Measurements from ENCODE around the gene SYCP2. TPM values are rescaled to one million over a fixed set of nuclear protein-coding genes. Genes with fewer than 3 reads are reported as not detected.

Gene SYCP2
- total and polyA plus RNA-seq, 4 donors = 1.0 to 6.7 (median 2.5) TPM

DNA sequence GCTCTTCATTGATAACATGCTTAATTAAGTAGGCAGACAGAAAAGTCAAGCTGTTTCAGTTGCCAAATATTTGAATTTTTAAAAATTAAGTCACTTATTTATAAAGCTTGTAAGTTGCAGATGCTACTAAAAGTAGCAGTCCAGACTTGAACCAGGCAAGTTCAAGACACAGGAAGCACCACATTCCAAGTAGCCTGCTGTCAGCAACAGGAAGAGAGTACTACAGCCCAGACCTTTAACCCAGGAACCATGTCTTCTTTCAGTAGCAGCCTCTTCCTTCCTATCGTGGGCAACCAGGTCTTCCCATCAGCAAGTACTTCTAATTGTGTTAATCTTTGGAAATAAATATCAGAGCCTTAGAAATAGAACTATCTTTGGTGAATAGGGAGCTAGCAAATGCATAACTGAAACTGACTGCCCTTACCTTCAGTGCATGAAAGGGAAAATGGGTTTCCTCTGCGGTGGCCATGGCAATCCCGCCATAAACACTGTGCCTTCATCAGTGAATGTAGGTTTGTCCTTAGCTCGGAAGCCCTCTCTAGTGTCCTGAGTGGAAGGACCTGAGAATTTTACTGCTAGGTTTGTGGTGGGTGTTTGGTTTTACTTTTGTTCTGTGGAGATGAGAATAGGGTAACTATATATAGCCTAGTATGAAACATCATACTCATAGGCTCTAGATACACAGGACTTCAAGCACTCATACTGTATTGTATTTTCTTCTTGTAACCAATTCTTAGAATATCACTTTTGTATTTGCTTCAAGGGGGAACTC lies 95.6 kb downstream of the SYCP2 start:
- DNase-seq (peak in 1 of 3 donors; percentile 20), ATAC-seq (ENCODE audit: insufficient read depth, low FRiP score) (no peak)
- H3K36me3 ChIP-seq (ENCODE audit: control insufficient read depth in 4 of 4, insufficient read depth in 4 of 4, low read length in 4 of 4) = no peaks in the 10 kb centered on the region
- TF ChIP-seq, protein P1, sequence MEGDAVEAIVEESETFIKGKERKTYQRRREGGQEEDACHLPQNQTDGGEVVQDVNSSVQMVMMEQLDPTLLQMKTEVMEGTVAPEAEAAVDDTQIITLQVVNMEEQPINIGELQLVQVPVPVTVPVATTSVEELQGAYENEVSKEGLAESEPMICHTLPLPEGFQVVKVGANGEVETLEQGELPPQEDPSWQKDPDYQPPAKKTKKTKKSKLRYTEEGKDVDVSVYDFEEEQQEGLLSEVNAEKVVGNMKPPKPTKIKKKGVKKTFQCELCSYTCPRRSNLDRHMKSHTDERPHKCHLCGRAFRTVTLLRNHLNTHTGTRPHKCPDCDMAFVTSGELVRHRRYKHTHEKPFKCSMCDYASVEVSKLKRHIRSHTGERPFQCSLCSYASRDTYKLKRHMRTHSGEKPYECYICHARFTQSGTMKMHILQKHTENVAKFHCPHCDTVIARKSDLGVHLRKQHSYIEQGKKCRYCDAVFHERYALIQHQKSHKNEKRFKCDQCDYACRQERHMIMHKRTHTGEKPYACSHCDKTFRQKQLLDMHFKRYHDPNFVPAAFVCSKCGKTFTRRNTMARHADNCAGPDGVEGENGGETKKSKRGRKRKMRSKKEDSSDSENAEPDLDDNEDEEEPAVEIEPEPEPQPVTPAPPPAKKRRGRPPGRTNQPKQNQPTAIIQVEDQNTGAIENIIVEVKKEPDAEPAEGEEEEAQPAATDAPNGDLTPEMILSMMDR (IDR thresholded peaks at IDR 0.05; ENCODE audit: control extremely low read depth, extremely low read depth) = no peak
- no peak overlapping the region for H3K27ac ChIP-seq (ENCODE audit: low read depth in 1 of 2, low read length in 1 of 2)
- WGBS, 2 donors = 74 to 75% methylated on average over 4 of the region's 4 CpGs
- no peak overlapping the region for H3K4me3 ChIP-seq
- no peaks in the 10 kb centered on the region for H3K27me3 ChIP-seq (ENCODE audit: control insufficient read depth in 3 of 3, insufficient read depth in 3 of 3, low read length in 2 of 3)
- H3K9ac ChIP-seq (ENCODE audit: insufficient read depth in 1 of 2, low read length in 2 of 2) = no peak overlapping the region
- H3K4me1 ChIP-seq (ENCODE audit: control insufficient read depth in 5 of 5, insufficient read depth in 5 of 5, low read length in 5 of 5) = peaks cover 4 to 25% (median 9%) of the 10 kb centered on the region in 5 donors
- no peaks in the 10 kb centered on the region for H3K9me3 ChIP-seq (ENCODE audit: control insufficient read depth in 4 of 4, insufficient read depth in 3 of 4, low read length in 3 of 4)

DNA sequence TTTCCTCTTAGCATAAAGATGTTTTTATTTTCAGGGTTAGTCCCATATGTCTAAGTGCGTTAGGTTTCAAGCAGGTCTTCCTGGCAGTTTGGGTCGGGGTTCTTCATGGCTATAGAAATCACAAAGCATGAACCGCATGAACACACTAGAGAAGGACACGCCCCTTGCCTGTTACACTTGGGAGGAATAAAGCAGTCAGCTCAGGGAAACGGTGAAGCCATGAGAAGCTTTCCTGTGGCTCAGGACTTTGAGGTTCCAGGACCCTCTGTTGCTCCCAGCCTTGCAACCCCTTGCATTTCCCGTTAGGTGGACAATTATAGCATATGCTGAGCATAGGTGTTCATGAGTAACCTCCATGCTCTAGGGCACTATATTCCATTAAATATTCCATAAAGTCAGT lies 96.7 kb downstream of the SYCP2 start:
- no peak overlapping the region for H3K27ac ChIP-seq (ENCODE audit: low read depth in 1 of 2, low read length in 1 of 2)
- peak in 2 of 3 donors; percentile 25 to 33 for DNase-seq
- no peaks in the 10 kb centered on the region for H3K27me3 ChIP-seq (ENCODE audit: control insufficient read depth in 3 of 3, insufficient read depth in 3 of 3, low read length in 2 of 3)
- peaks cover 4 to 29% (median 9%) of the 10 kb centered on the region in 5 donors for H3K4me1 ChIP-seq (ENCODE audit: control insufficient read depth in 5 of 5, insufficient read depth in 5 of 5, low read length in 5 of 5)
- TF ChIP-seq, protein P1 (IDR thresholded peaks at IDR 0.05; ENCODE audit: control extremely low read depth, extremely low read depth) = no peak
- no peaks in the 10 kb centered on the region for H3K36me3 ChIP-seq (ENCODE audit: control insufficient read depth in 4 of 4, insufficient read depth in 4 of 4, low read length in 4 of 4)
- H3K9me3 ChIP-seq (ENCODE audit: control insufficient read depth in 4 of 4, insufficient read depth in 3 of 4, low read length in 3 of 4) = no peaks in the 10 kb centered on the region
- H3K9ac ChIP-seq (ENCODE audit: insufficient read depth in 1 of 2, low read length in 2 of 2) = no peak overlapping the region
- WGBS, 2 donors = 43 to 52% methylated on average over 6 of the region's 6 CpGs
- ATAC-seq (ENCODE audit: insufficient read depth, low FRiP score) = no peak
- no peak overlapping the region for H3K4me3 ChIP-seq

DNA sequence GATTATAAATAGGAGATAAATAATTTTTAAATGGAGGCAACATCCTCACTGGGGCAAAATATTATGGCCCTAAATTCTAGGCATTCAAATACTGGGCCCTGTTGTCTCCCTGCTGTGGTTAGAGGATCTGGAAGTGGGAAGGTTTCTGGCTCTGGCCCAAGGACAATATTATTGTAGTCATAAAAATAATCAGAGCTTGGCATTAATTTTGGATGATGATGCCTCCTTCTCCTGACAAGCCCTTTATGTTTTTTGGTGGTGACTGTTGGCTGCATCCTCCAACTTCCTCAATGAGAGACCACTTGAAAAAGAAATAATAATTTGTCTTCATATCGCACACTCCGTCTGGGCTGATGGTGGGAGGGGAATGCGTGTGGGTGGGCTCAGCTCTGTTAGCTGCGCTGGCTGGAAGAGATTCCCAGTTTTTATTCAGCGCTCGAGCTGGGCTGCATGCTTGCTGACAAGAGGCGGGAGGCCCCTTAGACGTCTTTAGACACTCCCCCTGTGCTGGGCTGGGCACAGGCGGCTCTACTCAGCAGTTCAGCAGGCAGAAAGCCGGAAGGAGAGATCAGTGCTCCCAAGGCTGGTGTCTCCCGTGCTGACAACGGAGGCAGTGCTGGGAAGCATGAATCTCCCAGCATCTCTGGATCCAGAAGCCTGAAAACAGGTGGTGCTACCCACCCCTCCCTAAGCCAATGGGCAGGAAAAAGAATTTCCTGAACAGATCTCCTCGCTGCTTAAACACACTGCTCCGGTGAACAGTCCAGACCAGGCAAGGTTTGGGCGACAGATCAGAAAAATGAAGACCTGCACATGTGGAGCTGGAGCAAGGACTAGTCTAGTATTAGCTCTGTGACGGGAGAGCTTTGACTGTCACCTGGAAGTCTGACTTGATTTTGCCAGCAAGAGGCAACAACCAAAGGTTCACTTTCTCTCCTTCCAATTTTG lies 97.7 kb downstream of the SYCP2 start:
- peaks cover 4 to 31% (median 9%) of the 10 kb centered on the region in 5 donors for H3K4me1 ChIP-seq (ENCODE audit: control insufficient read depth in 5 of 5, insufficient read depth in 5 of 5, low read length in 5 of 5)
- no peaks in the 10 kb centered on the region for H3K9me3 ChIP-seq (ENCODE audit: control insufficient read depth in 4 of 4, insufficient read depth in 3 of 4, low read length in 3 of 4)
- TF ChIP-seq, protein P1 (IDR thresholded peaks at IDR 0.05; ENCODE audit: control extremely low read depth, extremely low read depth) = no peak
- peak; percentile 92 to 95 (median 94) for DNase-seq
- no peak for ATAC-seq (ENCODE audit: insufficient read depth, low FRiP score)
- WGBS, 2 donors = 8 to 12% methylated on average over 16 of the region's 16 CpGs
- H3K9ac ChIP-seq (ENCODE audit: insufficient read depth in 1 of 2, low read length in 2 of 2) = no peak overlapping the region
- no peaks in the 10 kb centered on the region for H3K27me3 ChIP-seq (ENCODE audit: control insufficient read depth in 3 of 3, insufficient read depth in 3 of 3, low read length in 2 of 3)
- H3K4me3 ChIP-seq = no peak overlapping the region
- H3K36me3 ChIP-seq (ENCODE audit: control insufficient read depth in 4 of 4, insufficient read depth in 4 of 4, low read length in 4 of 4) = no peaks in the 10 kb centered on the region
- H3K27ac ChIP-seq (ENCODE audit: low read depth in 1 of 2, low read length in 1 of 2) = peak overlapping the region in 1 of 2 donors; percentile 29
